Fibroblast of villous mesenchyme (primary cell): ENCODE results near the gene ATP11C. TPM values are rescaled to one million over a fixed set of nuclear protein-coding genes. Genes with fewer than 3 reads are reported as not detected.

ENCODE experiments used
- DNase-seq: peaks from one replicate; pipeline ENCODE4 v3.0.0-alpha.2; 2010; ENCODE audit warnings: low read depth
- H3K4me3 ChIP-seq: 2 replicates; pipeline ENCODE4 v1.5.1; 2011; ENCODE audit warnings: low read depth, mild to moderate bottlenecking, low read length
- CTCF ChIP-seq: IDR thresholded peaks from 2 replicates; pipeline ENCODE4 v1.5.1; 2012; ENCODE audit warnings: low read depth, mild to moderate bottlenecking, low read length; ENCODE audit not compliant: insufficient read depth
- total RNA-seq: library from RNA; depleted of rRNA; stranded (reverse); fragments of >200 nt; gene quantifications from 2 replicates; pipeline ENCODE4 v1.2.3, GENCODE V29; 2012

ATP11C gene
- total RNA-seq, 1 donor, result 81.6 TPM

- no peak for TF ChIP-seq CTCF
- no peak for DNase-seq
- peak overlapping the region; percentile 72 for H3K4me3 ChIP-seq
These were observed 1.1 kb upstream of the ATP11C start for GRCh38 chrX:139933904-139934303.

DNA sequence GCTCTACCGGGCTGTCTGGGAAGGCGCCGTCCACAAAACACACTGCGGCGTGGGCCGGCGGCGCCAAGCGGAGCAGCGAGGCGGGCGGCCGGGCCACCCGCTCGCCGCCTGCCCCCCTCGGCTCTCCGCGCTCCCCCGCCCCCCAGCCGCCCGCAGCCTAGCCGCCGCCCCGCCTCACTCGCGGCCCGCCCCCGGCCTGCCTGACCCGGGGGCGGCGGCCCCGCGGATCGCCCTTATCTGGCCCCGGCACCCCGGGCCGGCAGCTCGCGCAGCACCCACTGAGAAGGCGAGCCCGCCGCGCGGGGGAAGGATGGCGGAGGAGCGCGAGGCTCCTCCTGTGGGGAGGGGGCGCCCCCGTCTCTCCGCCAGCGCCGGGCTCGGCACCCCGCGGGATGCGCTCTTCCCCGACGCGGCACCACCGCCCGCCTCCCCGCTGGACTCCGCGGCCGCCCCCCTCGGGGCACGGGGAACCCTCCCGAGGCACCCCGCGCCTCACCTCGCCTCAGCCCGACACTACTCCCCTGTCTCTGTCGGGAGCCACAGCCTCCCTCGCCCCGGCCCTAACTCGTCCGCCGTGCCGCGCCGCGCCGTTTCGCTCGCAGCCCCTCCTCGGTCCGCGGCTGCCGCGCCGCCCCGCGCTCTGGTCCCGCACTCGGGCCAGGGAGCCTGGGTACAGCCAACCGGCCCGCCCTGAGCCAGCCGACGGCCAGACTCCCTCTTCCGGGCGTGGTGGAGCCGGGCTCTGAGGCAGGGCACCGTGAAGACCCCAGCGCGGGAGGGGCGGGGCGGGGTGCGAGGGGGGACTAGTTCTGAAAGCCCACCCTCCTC lies 566 bp downstream of the ATP11C start:
- peak overlapping the region; percentile 72 for H3K4me3 ChIP-seq
- peak; percentile 39 for DNase-seq
- TF ChIP-seq CTCF, result no peak

GRCh38 chrX:139931646-139932072 lies 1.2 kb downstream of the ATP11C start:
- no peak for TF ChIP-seq CTCF
- no peak for DNase-seq
- H3K4me3 ChIP-seq, result peak overlapping the region; percentile 72

DNA sequence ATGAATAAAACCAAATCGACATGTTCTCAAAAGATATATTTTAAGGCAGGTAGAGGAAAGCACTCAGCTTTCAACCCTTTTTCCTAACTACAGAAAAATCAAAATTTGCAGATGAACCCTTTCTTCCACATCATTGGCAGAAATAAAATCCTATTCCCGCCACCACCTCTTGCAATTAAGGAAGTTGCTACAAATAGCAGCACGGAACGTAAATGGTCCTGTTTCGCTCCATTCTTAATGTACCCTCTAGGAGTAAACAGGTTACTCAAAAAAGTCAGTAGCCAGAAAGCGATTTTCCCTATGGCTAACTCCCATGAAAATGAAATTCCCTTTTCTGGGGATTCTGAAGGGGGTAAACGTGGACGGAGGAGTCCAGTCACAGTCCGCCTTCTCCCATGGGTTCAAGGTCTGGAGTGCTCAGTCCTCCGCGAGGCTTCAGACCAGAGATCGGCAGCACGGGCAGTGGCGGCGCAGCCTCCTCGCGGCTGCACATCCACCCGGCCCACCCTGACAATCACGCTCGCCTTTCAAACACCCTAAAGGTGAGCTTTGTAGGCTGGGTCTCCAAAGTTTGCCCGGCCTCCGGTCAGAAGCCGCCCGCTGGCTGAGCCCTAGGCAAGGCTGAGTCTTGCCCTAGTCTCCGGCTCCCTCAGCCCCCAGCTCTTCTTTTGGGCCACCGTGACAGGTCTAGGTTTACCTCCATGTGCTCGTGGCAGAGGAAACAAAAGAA lies 1.8 kb downstream of the ATP11C start:
- peak; percentile 11 for DNase-seq
- no peak for TF ChIP-seq CTCF
- peak overlapping the region; percentile 72 for H3K4me3 ChIP-seq

DNA sequence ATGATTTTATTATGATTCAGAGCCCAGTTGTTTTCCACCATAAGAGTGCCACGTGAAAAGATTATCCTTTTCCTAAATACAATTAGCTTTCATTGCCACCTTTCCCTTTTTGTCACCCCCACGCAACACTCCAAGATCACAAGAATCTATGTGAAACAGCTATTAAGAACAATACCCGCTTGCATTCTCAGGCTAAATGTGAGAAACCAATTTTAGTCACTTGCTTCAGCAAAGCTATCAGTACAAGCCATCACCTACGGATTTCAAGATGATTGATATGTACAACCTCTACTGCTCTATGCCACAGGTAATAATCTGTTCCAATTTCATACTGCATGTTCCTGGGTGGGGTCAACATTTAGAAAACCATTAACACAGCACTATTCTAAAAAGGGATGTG lies 2.5 kb downstream of the ATP11C start:
- H3K4me3 ChIP-seq, result peak overlapping the region; percentile 72
- TF ChIP-seq CTCF, result no peak
- DNase-seq, result no peak

DNA sequence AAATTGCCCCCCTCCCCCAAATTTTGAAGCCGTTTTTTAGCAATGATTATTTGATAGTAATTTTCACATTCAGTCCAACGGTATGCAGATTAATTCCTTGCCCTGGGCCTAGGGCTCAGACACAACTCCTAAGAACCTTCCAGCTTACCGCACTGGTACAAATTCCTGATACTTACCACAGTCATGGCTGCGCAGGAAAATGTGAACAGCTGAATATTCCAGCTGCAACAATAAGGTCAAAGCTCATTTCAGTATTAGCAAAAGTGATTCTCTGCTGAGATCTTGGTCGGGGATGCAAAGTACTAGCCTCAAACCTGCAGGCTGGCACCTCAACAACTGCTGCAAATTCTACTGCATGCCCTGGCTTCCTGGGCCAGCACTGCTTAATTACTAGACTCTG lies 3.0 kb downstream of the ATP11C start:
- no peak overlapping the region for H3K4me3 ChIP-seq
- TF ChIP-seq CTCF, result no peak

More for the DNA sequence above, 3.0 kb downstream of the ATP11C start:
- no peak for DNase-seq
